Activated CD4-positive, alpha-beta T cell treated with anti-CD3 and anti-CD28 coated beads, Interleukin-2, amount 50 U/mL, for 48 hours (primary cell): ENCODE measurements around the gene MPC1.

Experiments
- DNase-seq, 2 experiments: peaks; one replicate each; pipeline ENCODE4 v3.0.0-alpha.2; 2020

Gene MPC1

GRCh38 chr6:166342349-166343149, 40.2 kb downstream of the MPC1 start, which contains the start of gene SFT2D1:
TSS of gene SFT2D1 (minus strand) at chr6:166342545. CDS start at chr6:166342481, 64 bp downstream.
- DNase-seq, result peak; percentile 84 to 88

GRCh38 chr6:166341977-166342348, 40.8 kb downstream of the MPC1 start:
- DNase-seq, result peak; percentile 14 to 29

- DNase-seq, result no peak
These were observed 41.3 kb downstream of the MPC1 start for GRCh38 chr6:166341464-166341863.

- no peak for DNase-seq
These were observed 43.9 kb downstream of the MPC1 start for GRCh38 chr6:166338854-166339253.

GRCh38 chr6:166336847-166337246, 45.9 kb downstream of the MPC1 start:
- DNase-seq, result no peak

GRCh38 chr6:166335378-166336302, 47.1 kb downstream of the MPC1 start:
- DNase-seq, result no peak

GRCh38 chr6:166334878-166335277, 47.9 kb downstream of the MPC1 start:
- DNase-seq, result no peak

GRCh38 chr6:166333172-166333995, 49.4 kb downstream of the MPC1 start:
- peak in 1 of 2 experiments; percentile 28 for DNase-seq

- no peak for DNase-seq
These were observed 51.0 kb downstream of the MPC1 start for GRCh38 chr6:166331503-166332415.

GRCh38 chr6:166330612-166331011, 52.1 kb downstream of the MPC1 start:
- no peak for DNase-seq

GRCh38 chr6:166325383-166326042, 57.2 kb downstream of the MPC1 start:
- no peak for DNase-seq

GRCh38 chr6:166323395-166323794, 59.3 kb downstream of the MPC1 start:
- DNase-seq, result no peak

GRCh38 chr6:166318649-166319600, 63.8 kb downstream of the MPC1 start:
- no peak for DNase-seq

GRCh38 chr6:166318227-166318626, 64.5 kb downstream of the MPC1 start:
- no peak for DNase-seq

- DNase-seq, result no peak
These were observed 65.2 kb downstream of the MPC1 start for GRCh38 chr6:166317261-166318212.

- DNase-seq, result no peak
These were observed 67.3 kb downstream of the MPC1 start for GRCh38 chr6:166315436-166315835.
